OCI-LY7 (cell line): Measurements from ENCODE around the gene LMX1A.

ENCODE experiments used
- EZH2phosphoT487 ChIP-seq: fragments of 200-600 bp; sonication (generic); IDR thresholded peaks from 2 replicates; pipeline ENCODE4 v1.6.1; 2018; ENCODE audit warnings: low read depth, borderline replicate concordance, mild to moderate bottlenecking, mixed run types, antibody characterized with exemption, low read length, moderate library complexity, mixed read lengths
- TF ChIP-seq, protein P1 (sequence below): fragments of 200-600 bp; sonication (generic); conservative IDR thresholded peaks from 2 replicates; pipeline ENCODE4 v1.5.1; 2014; ENCODE audit warnings: mild to moderate bottlenecking, antibody characterized with exemption, low read length, moderate library complexity, mixed read lengths

- TF ChIP-seq, protein P1, sequence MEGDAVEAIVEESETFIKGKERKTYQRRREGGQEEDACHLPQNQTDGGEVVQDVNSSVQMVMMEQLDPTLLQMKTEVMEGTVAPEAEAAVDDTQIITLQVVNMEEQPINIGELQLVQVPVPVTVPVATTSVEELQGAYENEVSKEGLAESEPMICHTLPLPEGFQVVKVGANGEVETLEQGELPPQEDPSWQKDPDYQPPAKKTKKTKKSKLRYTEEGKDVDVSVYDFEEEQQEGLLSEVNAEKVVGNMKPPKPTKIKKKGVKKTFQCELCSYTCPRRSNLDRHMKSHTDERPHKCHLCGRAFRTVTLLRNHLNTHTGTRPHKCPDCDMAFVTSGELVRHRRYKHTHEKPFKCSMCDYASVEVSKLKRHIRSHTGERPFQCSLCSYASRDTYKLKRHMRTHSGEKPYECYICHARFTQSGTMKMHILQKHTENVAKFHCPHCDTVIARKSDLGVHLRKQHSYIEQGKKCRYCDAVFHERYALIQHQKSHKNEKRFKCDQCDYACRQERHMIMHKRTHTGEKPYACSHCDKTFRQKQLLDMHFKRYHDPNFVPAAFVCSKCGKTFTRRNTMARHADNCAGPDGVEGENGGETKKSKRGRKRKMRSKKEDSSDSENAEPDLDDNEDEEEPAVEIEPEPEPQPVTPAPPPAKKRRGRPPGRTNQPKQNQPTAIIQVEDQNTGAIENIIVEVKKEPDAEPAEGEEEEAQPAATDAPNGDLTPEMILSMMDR, result no peak
- TF ChIP-seq EZH2phosphoT487, result no peak
Measured at GRCh38 chr1:165287781-165288180, 68.7 kb downstream of the LMX1A start.
